Ovary (tissue), 3 donors: ENCODE data around the gene TOR1A.

Source experiments
- CTCF ChIP-seq, 3 donors: fragments of 450-650 bp in 2 of 3; fragments of 200-600 bp in 1 of 3; IDR thresholded peaks; one replicate each; pipeline versions ENCODE4 v1.5.1 to v1.8.0; 2016 to 2022; ENCODE audit warnings: antibody characterized with exemption in 3 of 3, mild to moderate bottlenecking in 1 of 3
- EP300 ChIP-seq: sonication (generic); formaldehyde crosslinking; IDR thresholded peaks from one replicate; pipeline ENCODE4 v1.6.1; 2017; ENCODE audit warnings: antibody characterized with exemption
- donor health status: DM: no; HTN: no; CAD: no.

GRCh38 chr9:129802833-129803675 is 20.9 kb downstream of the TOR1A start, which contains the start of gene TOR1B:
- TF ChIP-seq CTCF (IDR thresholded peaks at IDR 0.05) (no peak), EP300 (no peak)
